Measurements from ENCODE around the gene RAB3GAP2. TPM values are rescaled to one million over a fixed set of nuclear protein-coding genes. Genes with fewer than 3 reads are reported as not detected.
"Not testable (repeated sequence)": the region's sequence is repeated elsewhere in the genome, so short reads cannot be mapped to it uniquely, and the experiment has no call there.

RAB3GAP2 gene, protein sequence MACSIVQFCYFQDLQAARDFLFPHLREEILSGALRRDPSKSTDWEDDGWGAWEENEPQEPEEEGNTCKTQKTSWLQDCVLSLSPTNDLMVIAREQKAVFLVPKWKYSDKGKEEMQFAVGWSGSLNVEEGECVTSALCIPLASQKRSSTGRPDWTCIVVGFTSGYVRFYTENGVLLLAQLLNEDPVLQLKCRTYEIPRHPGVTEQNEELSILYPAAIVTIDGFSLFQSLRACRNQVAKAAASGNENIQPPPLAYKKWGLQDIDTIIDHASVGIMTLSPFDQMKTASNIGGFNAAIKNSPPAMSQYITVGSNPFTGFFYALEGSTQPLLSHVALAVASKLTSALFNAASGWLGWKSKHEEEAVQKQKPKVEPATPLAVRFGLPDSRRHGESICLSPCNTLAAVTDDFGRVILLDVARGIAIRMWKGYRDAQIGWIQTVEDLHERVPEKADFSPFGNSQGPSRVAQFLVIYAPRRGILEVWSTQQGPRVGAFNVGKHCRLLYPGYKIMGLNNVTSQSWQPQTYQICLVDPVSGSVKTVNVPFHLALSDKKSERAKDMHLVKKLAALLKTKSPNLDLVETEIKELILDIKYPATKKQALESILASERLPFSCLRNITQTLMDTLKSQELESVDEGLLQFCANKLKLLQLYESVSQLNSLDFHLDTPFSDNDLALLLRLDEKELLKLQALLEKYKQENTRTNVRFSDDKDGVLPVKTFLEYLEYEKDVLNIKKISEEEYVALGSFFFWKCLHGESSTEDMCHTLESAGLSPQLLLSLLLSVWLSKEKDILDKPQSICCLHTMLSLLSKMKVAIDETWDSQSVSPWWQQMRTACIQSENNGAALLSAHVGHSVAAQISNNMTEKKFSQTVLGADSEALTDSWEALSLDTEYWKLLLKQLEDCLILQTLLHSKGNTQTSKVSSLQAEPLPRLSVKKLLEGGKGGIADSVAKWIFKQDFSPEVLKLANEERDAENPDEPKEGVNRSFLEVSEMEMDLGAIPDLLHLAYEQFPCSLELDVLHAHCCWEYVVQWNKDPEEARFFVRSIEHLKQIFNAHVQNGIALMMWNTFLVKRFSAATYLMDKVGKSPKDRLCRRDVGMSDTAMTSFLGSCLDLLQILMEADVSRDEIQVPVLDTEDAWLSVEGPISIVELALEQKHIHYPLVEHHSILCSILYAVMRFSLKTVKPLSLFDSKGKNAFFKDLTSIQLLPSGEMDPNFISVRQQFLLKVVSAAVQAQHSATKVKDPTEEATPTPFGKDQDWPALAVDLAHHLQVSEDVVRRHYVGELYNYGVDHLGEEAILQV (N-terminal part only)
- total RNA-seq (2014; rRNA removed; shearing (Covaris generic)) = 19.8 and 20.4 TPM in 2 replicates
- 13.4 and 19.1 TPM in 2 replicates for polyA plus RNA-seq (2015; cell fraction: cytosol; rRNA removed)
- 45.1 and 54.9 TPM in 2 replicates for polyA plus RNA-seq (2015; cell fraction: nucleus; rRNA removed)

- in situ Hi-C loops (cut with HindIII; ENCODE audit: low pct_unique_long_range_greater_than_20kb, low sequenced_read_pairs) = no loop called here
- DNase-seq (ENCODE audit: low read depth, low spot score) = peak; percentile 92
Measured at GRCh38 chr1:220272047-220272840, at the start of gene RAB3GAP2. Gene RAB3GAP2 (minus strand): TSS chr1:220272453. CDS start chr1:220272337, 116 bp downstream.

GRCh38 chr1:220321758-220322157 lies 49.5 kb upstream of the RAB3GAP2 start:
- in situ Hi-C loops (cut with HindIII; ENCODE audit: low pct_unique_long_range_greater_than_20kb, low sequenced_read_pairs) = no loop called here
- peak; percentile 38 for DNase-seq (ENCODE audit: low read depth, low spot score)

GRCh38 chr1:220320709-220321108 lies 48.5 kb upstream of the RAB3GAP2 start:
- no peak for DNase-seq (ENCODE audit: low read depth, low spot score)
- in situ Hi-C loops (cut with HindIII; ENCODE audit: low pct_unique_long_range_greater_than_20kb, low sequenced_read_pairs) = no loop called here

GRCh38 chr1:220318673-220319072 lies 46.4 kb upstream of the RAB3GAP2 start:
- in situ Hi-C loops (cut with HindIII; ENCODE audit: low pct_unique_long_range_greater_than_20kb, low sequenced_read_pairs) = no loop called here
- DNase-seq (ENCODE audit: low read depth, low spot score) = no peak

- DNase-seq (ENCODE audit: low read depth, low spot score) = no peak
- in situ Hi-C loops (cut with HindIII; ENCODE audit: low pct_unique_long_range_greater_than_20kb, low sequenced_read_pairs) = no loop called here
Measured at GRCh38 chr1:220317161-220317560, 44.9 kb upstream of the RAB3GAP2 start.

DNA sequence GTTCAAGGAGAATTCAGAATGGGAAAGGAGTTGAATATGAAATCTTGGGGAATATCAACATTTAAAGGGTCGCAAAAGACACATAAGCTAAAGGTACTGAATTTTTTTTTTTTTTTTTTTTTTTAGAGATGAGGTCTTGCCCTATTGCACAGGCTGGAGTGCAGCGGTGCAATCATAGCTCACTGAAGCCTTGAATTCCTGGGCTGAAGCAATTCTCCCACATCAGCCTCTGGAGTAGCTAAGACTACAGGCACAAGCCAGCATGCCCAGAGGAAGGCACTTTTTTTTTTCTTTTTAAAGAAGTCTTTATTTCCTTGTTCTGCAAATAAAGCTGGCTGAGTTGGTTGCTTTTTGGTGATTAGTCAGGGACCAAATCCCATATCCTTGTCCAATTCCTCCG lies 44.1 kb upstream of the RAB3GAP2 start:
- in situ Hi-C loops (cut with HindIII; ENCODE audit: low pct_unique_long_range_greater_than_20kb, low sequenced_read_pairs) = no loop called here
- DNase-seq (ENCODE audit: low read depth, low spot score) = no peak

GRCh38 chr1:220315070-220315839 lies 43.0 kb upstream of the RAB3GAP2 start:
- DNase-seq (ENCODE audit: low read depth, low spot score) = no peak
- in situ Hi-C loops (cut with HindIII; ENCODE audit: low pct_unique_long_range_greater_than_20kb, low sequenced_read_pairs) = no loop called here

- in situ Hi-C loops (cut with HindIII; ENCODE audit: low pct_unique_long_range_greater_than_20kb, low sequenced_read_pairs) = no loop called here
- DNase-seq (ENCODE audit: low read depth, low spot score) = no peak
Measured at GRCh38 chr1:220313576-220313975, 41.3 kb upstream of the RAB3GAP2 start.

- in situ Hi-C loops (cut with HindIII; ENCODE audit: low pct_unique_long_range_greater_than_20kb, low sequenced_read_pairs); DNase-seq (ENCODE audit: low read depth, low spot score): not testable (repeated sequence)
Measured at GRCh38 chr1:220310147-220310546, 37.9 kb upstream of the RAB3GAP2 start.

DNA sequence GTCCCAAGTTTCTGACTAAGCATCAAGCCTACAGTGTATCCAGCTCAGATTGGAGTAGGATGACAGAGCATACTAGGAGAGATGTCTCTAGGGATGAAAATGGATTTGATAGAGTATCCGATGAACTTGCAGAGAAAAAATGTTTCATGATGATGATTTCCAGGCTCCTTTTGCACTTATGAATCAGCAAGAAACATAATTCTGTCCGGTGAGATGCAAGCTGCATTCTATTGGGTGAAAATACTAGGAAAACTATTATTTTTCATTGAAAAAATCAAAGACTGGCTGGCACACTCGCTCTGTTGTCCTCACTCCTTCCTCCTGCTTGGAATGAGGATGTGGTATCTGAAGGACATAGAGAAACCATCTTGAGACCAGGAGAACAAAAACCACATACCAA lies 35.4 kb upstream of the RAB3GAP2 start:
- DNase-seq (ENCODE audit: low read depth, low spot score) = no peak
- in situ Hi-C loops (cut with HindIII; ENCODE audit: low pct_unique_long_range_greater_than_20kb, low sequenced_read_pairs) = no loop called here

DNA sequence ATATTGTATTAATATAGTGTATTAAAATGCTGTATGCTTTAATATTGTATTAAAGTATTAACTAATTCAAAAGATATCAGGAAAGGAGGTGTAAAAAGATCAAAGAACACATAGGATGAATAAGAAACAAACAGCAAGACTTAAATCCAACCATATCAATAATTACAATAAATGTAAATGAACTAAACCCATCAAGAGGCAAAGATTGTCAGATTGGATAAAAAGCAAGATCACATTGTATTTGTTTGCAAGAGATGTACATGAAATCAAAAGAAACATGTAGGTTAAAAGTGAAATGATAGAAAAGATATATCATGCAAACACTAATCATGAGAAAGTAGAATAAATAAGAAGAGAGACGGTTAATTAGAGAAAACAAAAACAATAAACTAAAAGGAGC lies 34.1 kb upstream of the RAB3GAP2 start:
- in situ Hi-C loops (cut with HindIII; ENCODE audit: low pct_unique_long_range_greater_than_20kb, low sequenced_read_pairs) = no loop called here
- DNase-seq (ENCODE audit: low read depth, low spot score) = no peak

GRCh38 chr1:220303871-220304270 lies 31.6 kb upstream of the RAB3GAP2 start:
- DNase-seq (ENCODE audit: low read depth, low spot score) = no peak
- in situ Hi-C loops (cut with HindIII; ENCODE audit: low pct_unique_long_range_greater_than_20kb, low sequenced_read_pairs) = no loop called here

GRCh38 chr1:220301630-220302029 lies 29.4 kb upstream of the RAB3GAP2 start:
- in situ Hi-C loops (cut with HindIII; ENCODE audit: low pct_unique_long_range_greater_than_20kb, low sequenced_read_pairs) = no loop called here
- DNase-seq (ENCODE audit: low read depth, low spot score) = no peak

- DNase-seq (ENCODE audit: low read depth, low spot score) = peak; percentile 97
- in situ Hi-C loops (cut with HindIII; ENCODE audit: low pct_unique_long_range_greater_than_20kb, low sequenced_read_pairs) = no loop called here
Measured at GRCh38 chr1:220300442-220301121, 28.3 kb upstream of the RAB3GAP2 start.

DNA sequence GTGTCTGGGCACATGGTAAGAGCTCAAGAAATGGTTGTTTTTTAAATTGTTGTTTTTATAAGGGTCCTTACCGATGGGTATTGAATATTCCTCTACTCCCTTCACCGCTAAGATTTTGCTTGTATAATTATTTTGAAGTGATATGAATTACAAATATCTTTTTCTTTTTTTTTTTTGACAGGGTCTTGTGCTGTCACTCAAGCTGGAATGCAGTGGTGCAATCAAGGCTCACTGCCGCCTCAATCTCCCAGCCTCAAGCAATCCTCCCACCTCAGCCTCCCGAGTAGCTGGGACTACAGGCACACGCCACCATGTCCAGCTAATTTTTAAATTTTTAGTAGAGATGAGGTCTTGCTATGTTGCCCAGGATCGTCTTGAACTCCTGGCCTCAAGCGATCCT lies 27.1 kb upstream of the RAB3GAP2 start:
- no peak for DNase-seq (ENCODE audit: low read depth, low spot score)
- in situ Hi-C loops (cut with HindIII; ENCODE audit: low pct_unique_long_range_greater_than_20kb, low sequenced_read_pairs) = no loop called here
